HG03196 (cell line): Measurements from ENCODE around the gene PUM2.
"Not testable (repeated sequence)": the region's sequence is repeated elsewhere in the genome, so short reads cannot be mapped to it uniquely, and the experiment has no call there.

ENCODE experiments used
- ATAC-seq: cut with Tn5 transposase; IDR thresholded peaks from one replicate; pipeline ENCODE4 v1.9.1; 2021; ENCODE audit not compliant: unreplicated experiment

PUM2 gene

GRCh38 chr2:20236496-20236895 is 114.1 kb downstream of the PUM2 start:
- no peak for ATAC-seq

GRCh38 chr2:20235655-20236305 is 114.9 kb downstream of the PUM2 start:
- ATAC-seq = no peak

- not testable (repeated sequence) for ATAC-seq
Measured at GRCh38 chr2:20234597-20234996, 116.0 kb downstream of the PUM2 start.

- ATAC-seq = no peak
Measured at GRCh38 chr2:20232837-20233207, 117.8 kb downstream of the PUM2 start.

GRCh38 chr2:20231598-20232026 is 119.0 kb downstream of the PUM2 start:
- ATAC-seq = no peak

- ATAC-seq = no peak
Measured at GRCh38 chr2:20231159-20231558, 119.5 kb downstream of the PUM2 start.

GRCh38 chr2:20230114-20230425 is 120.6 kb downstream of the PUM2 start:
- no peak for ATAC-seq

- ATAC-seq = no peak
Measured at GRCh38 chr2:20229322-20230113, 121.1 kb downstream of the PUM2 start.

GRCh38 chr2:20227894-20228505 is 122.6 kb downstream of the PUM2 start:
- ATAC-seq = no peak

GRCh38 chr2:20226152-20226545 is 124.5 kb downstream of the PUM2 start:
- ATAC-seq = no peak

GRCh38 chr2:20225294-20226151 is 125.1 kb downstream of the PUM2 start:
- peak; percentile 49 for ATAC-seq

GRCh38 chr2:20224716-20225293 is 125.8 kb downstream of the PUM2 start, which contains the start of gene SDC1:
SDC1 (minus strand) TSS chr2:20225130; CDS start chr2:20224867, 263 bp downstream.
- ATAC-seq = no peak

GRCh38 chr2:20224164-20224715 is 126.4 kb downstream of the PUM2 start:
- ATAC-seq = no peak

- no peak for ATAC-seq
Measured at GRCh38 chr2:20223407-20224163, 127.1 kb downstream of the PUM2 start.

GRCh38 chr2:20222769-20223406 is 127.8 kb downstream of the PUM2 start:
- no peak for ATAC-seq

GRCh38 chr2:20222014-20222768 is 128.5 kb downstream of the PUM2 start:
- ATAC-seq = no peak

GRCh38 chr2:20221555-20221973 is 129.1 kb downstream of the PUM2 start:
- no peak for ATAC-seq

- ATAC-seq = no peak
Measured at GRCh38 chr2:20220806-20221554, 129.7 kb downstream of the PUM2 start.
